Posterior cingulate gyrus (tissue), 11 donors: ENCODE data around the gene RAX.
"Not testable (repeated sequence)": the region's sequence is repeated elsewhere in the genome, so short reads cannot be mapped to it uniquely, and the experiment has no call there.

Experiments used
- DNase-seq, 10 donors: peaks; one replicate each; pipeline versions ENCODE4 v3.0.0 to v3.0.0-alpha.2; 2020 to 2021; ENCODE audit warnings: mixed read lengths in 3 of 10
- intact Hi-C: fragments of 100-400 bp; cut with DNase I; formaldehyde crosslinking; loops from one replicate; pipeline ENCODE4 v1.15.1; 2023

The RAX gene

GRCh38 chr18:59255491-59255890, 17.8 kb downstream of the RAX start:
- DNase-seq: not testable (repeated sequence)

GRCh38 chr18:59249199-59249774, 24.0 kb downstream of the RAX start:
- intact Hi-C loops: loop anchor here (2.0 to 5.0 kb wide), 3 partner anchors 60 to 573 kb away; no protein-coding TSS in a partner anchor
- peak in 3 of 10 donors; percentile 50 to 67 (median 53) for DNase-seq

More at GRCh38 chr18:59255491-59255890, 17.8 kb downstream of the RAX start:
- intact Hi-C loops: not testable (repeated sequence)

- no peak for DNase-seq
- intact Hi-C loops: loop anchor here (5.0 kb wide), 2 partner anchors 156 to 576 kb away; no protein-coding TSS in a partner anchor
Measured at GRCh38 chr18:59246796-59247195, 26.5 kb downstream of the RAX start.

- DNase-seq: no peak
- intact Hi-C loops: no loop called here
Measured at GRCh38 chr18:59242906-59243305, 30.3 kb downstream of the RAX start.

- intact Hi-C loops: no loop called here
- no peak for DNase-seq
Measured at GRCh38 chr18:59239642-59240041, 33.6 kb downstream of the RAX start.

GRCh38 chr18:59238385-59238784, 34.9 kb downstream of the RAX start:
- intact Hi-C loops: no loop called here
- no peak for DNase-seq

- no peak for DNase-seq
- intact Hi-C loops: no loop called here
Measured at GRCh38 chr18:59233017-59233410, 40.2 kb downstream of the RAX start.

GRCh38 chr18:59232309-59233016, 40.8 kb downstream of the RAX start:
- intact Hi-C loops: no loop called here
- no peak for DNase-seq

GRCh38 chr18:59231877-59232276, 41.4 kb downstream of the RAX start:
- intact Hi-C loops: no loop called here

GRCh38 chr18:59231114-59231513, 42.1 kb downstream of the RAX start:
- intact Hi-C loops: no loop called here
- no peak for DNase-seq

More at GRCh38 chr18:59231877-59232276, 41.4 kb downstream of the RAX start:
- DNase-seq: no peak

- intact Hi-C loops: no loop called here
- DNase-seq: peak in 1 of 10 donors; percentile 18
Measured at GRCh38 chr18:59229701-59230443, 43.4 kb downstream of the RAX start.

GRCh38 chr18:59229191-59229590, 44.1 kb downstream of the RAX start:
- intact Hi-C loops: no loop called here
- DNase-seq: no peak

- intact Hi-C loops: no loop called here
- no peak for DNase-seq
Measured at GRCh38 chr18:59228351-59228750, 44.9 kb downstream of the RAX start.

- no peak for DNase-seq
- intact Hi-C loops: no loop called here
Measured at GRCh38 chr18:59222341-59222740, 50.9 kb downstream of the RAX start.

- peak in 2 of 10 donors; percentile 66 to 85 for DNase-seq
- intact Hi-C loops: no loop called here
Measured at GRCh38 chr18:59220784-59221765, 52.2 kb downstream of the RAX start.

- peak in 2 of 10 donors; percentile 67 to 81 for DNase-seq
- intact Hi-C loops: no loop called here
Measured at GRCh38 chr18:59220164-59220783, 53.0 kb downstream of the RAX start.

- intact Hi-C loops: no loop called here
- no peak for DNase-seq
Measured at GRCh38 chr18:59219672-59220163, 53.5 kb downstream of the RAX start, which contains the start of gene GRP. GRP (plus strand) TSS chr18:59220158; CDS start chr18:59220266, 108 bp downstream.

GRCh38 chr18:59218018-59218417, 55.2 kb downstream of the RAX start:
- intact Hi-C loops: no loop called here
- peak in 2 of 10 donors; percentile 20 to 79 for DNase-seq
